Fibroblast of peridontal ligament (primary cell): ENCODE measurements around the gene SHROOM3.
"Not testable (repeated sequence)": the region's sequence is repeated elsewhere in the genome, so short reads cannot be mapped to it uniquely, and the experiment has no call there.

Experiments
- DNase-seq: peaks from one replicate; pipeline ENCODE4 v3.0.0-alpha.2; 2010; ENCODE audit errors: extremely low read depth

The SHROOM3 gene

DNA sequence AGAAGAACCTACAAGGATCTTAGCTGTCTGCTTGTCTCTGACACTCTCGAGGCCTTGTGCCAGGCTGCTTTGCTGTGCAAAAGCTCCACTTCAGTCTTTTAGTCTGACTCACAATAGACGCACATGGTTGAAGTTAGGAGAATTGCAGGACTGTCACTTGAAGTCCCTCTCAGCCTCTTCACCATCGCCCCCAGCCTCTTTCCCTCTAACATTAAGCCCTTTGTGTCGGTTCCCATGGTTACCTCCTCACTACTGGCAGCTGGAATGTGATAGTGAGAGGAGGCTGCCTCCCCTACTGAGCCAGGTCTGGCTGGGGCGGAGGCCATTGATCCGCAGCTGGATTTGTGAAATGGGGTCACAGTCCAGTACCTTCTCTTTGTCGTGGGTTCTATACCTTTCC lies 261.1 kb downstream of the SHROOM3 start:
- no peak for DNase-seq

DNA sequence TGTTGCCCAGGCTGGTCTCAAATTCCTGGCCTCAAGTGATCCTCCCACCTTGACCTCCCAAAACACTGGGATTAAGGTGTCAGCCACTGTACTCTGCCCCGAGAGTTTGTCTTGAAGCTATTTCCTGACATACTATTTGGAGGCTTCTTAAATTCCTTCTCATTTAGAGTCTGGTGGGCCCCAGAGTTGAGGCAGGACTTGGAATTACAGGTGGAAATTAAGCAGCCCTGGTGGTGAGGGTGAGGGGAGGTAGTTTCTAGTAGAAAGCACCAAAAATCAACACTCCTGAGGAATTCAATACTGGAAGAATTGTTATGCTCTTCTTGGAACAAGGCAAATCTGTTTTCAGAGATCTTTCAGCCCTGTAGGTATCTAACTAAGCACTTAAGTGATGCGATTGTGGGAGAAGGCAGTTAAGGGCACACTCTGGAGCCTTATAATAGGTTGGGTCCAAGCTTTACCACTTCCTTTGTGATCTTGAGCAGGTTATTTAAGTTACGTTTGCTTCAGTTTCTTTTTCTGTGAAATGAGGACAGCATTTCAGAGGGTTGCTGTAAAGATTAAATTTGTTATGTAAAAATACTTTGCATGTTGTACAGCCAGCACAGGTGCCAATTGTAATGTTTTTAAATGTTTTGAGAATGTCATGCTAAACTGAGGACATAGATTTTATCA lies 262.2 kb downstream of the SHROOM3 start:
- no peak for DNase-seq

DNA sequence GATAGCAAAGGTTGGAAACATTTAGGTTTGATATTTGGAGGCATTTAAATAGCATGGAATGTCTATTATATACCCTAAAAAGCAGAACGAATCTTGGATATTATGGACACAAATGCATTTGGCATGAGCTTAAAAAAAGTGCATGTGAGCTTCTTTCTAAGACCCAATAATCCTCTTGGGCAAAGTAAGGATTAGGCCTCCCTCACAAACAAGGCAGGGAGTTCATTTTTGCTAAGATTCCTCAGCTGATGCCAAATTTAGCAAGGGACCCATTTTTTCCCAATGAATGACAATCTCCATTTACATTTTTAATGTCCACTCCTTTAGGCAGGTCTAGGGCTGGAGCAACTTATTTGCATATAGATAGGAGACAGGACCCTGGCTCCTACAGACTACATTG lies 263.1 kb downstream of the SHROOM3 start:
- no peak for DNase-seq

DNA sequence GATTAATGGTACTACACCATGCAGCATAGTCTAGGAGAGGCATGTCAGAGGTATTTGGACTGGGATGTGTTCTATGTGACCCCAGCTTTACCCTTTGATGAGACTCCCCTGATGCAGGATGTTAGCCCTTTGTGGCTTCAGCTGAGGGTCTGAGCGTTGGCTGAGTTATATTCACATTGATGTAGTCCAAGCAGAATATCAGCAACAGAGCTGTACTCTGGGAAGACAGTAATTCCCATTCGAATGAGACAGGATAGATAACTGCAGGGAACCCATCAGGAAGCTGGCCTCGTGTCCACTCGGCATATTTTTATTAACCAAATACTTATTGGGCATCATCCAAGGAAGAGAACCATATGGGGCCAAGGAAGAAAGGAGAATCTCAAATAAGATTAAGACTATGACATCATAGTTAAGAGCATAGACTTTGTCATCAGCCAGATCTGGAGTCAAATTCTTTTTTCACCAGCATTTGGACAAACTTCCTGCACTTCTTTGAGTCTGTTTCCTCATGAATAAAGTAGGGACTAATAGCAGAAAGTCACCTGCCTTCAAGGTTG lies 264.8 kb downstream of the SHROOM3 start:
- DNase-seq, result no peak

DNA sequence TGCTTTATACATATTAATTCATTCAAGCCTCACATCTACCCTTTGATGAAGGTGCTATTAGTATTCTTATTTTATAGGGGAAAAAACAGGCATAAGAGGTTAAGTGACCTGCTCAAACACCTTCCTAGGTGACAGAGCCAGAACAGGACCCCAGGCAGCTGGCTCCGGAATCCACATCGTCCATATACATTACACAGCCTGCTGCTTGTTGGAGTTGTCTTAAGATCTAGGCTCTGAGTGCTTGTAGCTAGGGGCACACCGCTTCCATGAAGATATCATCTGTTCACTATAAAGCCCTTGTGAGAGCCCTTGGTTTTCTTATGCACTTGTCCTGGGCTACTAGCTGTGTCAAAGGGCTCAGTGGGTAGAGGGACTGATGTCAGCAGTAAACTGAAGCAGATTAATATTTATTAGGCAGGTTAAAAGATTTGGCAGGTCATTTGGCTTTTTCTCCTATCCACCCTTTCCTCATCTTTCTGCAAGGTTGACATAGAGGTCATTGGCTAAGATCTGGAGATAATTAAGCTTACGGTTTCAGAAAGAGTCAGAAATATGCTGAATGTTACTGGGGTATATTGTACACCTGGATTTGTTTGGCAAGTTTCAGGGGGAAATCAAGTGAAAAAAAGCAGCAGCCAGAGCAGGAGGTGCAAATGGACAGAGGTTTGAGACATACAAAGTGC lies 267.6 kb downstream of the SHROOM3 start:
- no peak for DNase-seq

DNA sequence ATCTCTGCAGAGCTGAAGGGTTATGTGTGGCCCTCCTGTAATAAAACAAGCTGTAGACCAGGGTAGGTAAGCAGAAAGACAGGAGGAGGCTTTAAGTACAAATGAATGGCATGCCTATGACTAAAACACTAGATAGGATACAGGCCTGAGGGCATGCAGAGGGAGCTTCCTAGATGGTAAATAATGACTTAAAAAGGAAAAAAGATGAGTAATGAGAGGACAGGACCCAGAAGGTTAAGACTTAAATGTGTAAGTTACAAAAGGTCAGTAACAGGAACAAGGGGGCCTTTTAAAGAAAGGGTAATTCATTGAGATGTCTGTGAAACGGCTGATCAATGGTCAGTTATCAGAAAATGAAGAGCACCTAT lies 268.1 kb downstream of the SHROOM3 start:
- no peak for DNase-seq

DNA sequence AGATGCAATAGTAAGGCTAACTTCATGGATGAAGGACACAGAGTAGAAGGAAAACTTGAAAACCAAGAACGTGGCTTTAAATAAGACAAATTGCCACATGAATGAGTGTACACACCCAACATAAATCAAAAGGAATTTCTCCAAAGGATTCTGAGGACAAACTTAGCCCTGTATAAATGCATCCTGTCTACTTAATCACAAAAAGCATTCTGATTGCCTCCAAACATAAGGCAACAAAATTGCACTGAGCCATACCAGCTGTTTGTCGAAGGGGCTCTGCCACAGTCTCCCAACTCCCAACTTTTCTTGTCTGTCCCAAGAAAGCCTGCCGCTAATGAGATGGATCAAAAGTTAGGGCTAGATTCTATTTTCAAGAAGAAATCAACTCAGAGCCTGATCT lies 268.6 kb downstream of the SHROOM3 start:
- DNase-seq, result no peak

DNA sequence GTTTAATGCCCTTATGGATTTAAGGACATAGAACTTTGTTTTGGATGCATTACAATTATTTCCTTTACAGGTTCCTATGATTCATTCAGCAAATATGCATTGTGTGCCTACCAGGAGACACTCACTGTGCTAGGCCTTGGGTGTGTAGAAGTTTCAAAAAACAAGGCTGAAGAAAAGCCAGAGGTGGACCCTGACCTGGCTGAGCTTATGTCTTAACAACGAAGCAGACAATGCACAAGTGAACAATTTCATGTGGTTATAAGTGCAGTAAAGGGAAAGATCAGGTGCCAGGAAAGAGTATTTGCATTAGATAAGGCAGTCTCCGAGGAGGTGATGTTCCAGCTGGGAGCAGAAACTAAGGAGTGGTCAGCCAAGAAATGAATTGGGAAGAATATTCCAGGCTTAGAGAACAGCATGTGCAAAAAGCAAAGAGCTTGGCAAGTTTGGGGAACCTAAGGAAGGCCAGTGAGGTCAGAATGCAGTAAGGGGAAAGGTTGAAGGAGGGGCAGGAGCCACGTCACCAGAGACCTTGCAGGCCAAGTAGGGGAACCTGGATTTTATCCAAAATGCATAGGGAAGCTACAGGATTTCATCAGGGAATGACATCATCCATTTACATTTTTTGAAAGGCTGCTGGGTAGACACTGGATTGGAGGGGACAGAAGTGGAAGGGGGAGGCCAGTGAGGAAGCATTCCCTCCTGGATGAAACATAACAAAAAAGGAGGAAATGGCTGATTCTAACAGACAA lies 269.3 kb downstream of the SHROOM3 start:
- peak; percentile 51 for DNase-seq

DNA sequence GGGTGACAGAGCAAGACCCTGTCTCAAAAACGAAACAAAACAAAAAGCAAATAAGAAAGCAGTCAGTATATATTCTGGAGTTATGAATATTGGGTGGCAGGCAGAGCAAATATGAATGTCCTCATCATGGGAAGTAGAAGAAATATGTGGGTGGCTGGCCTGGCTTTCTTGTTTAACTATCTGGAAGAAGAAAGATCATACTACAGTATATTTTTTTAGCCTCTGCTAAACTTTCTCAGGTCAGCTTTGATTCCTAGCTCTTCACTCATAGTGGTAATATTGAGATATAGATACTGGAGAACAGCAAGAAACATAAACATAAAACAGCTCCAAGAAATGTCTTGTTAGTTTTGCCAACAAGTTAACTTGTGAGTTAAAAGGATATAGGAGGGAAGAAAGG lies 270.4 kb downstream of the SHROOM3 start:
- peak; percentile 29 for DNase-seq

DNA sequence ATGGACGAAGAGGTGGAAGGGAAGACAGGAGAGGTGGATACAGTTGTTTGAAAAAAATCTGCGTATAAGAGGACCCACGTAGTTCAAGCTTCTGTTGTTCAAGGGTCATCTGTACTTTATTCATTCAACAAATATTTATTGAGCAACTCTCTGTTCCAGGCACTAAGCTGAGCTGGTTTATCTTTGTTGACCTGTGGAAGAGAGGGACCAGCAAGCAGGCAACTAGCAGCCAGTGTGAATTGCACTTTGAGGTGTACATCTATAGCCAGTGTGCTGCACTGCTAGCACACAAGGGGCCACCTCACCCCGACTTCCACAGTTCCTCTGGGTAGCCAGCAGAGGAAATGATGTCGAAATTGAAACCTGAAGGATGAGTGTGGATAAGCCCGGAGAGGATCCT lies 271.6 kb downstream of the SHROOM3 start:
- no peak for DNase-seq

DNA sequence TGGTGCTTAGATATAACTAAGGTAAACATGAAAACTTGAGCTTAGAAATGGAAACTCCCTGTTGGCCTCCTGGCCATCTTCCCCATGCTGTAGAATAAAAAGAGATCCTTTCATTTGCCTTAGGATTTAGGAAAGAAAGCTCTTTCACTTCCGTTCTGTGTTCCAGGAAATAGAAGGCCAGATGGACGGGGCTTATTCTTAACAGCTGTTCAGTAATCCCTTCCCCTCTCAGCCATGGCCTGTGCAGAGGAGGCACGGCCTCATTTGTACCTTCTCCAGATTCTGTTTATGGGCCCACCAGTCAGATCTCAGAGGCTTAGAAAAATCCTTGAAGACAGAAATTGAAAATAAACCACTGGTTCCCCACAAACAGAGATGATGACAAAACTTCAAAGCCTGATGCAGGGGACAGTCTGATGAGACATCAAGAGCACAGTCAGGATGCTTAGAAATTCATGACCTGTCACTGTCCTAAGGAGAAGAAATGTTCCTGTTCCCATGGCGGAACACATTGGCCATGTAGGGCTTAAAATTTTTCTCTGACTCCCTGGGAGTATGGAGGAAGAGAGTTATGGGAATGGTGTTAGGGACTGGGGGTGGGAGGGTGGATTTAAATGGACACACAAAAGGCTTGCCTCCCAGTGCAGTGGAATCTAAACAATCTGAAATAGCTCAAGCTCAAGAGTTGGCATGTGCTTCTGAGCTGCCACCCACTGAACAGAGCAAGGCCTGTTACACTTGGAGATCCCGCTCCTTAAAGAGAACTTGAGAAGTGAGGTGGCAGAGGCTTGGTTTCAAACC lies 274.1 kb downstream of the SHROOM3 start:
- peak; percentile 59 for DNase-seq

DNA sequence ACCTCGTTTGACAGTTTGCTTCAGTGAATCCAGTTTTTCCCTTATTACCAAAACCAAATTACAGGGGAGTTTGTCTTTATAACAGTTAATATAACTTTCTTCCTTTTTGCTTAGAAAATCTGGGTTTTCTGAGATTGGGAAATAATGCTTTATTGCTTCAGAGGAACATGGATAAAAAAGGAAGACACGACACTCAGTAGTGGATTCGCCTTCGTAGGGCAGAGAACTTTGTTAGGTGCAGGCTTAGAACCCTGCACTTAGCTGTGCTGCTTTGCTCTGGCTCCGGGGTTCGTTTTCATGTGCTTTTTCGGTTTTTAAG lies 274.7 kb downstream of the SHROOM3 start:
- DNase-seq, result no peak

DNA sequence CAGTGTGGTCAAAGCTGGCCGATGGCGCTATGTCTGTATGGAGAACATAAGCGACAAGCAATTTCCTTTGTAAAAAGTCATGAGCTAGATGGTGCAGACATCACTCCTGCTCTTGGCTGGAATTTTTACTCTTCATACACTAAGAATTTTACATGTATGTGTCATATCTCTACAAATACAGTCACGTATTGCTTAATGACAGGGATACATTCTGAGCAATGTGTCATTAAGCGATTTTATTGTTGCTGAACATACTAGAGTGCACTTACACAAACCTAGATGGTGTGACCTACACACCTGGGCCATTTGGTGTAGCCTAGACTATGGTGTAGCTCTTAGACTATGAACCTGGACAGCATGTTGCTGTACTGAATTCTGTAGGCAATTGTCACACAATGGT lies 277.5 kb downstream of the SHROOM3 start:
- DNase-seq, result no peak

DNA sequence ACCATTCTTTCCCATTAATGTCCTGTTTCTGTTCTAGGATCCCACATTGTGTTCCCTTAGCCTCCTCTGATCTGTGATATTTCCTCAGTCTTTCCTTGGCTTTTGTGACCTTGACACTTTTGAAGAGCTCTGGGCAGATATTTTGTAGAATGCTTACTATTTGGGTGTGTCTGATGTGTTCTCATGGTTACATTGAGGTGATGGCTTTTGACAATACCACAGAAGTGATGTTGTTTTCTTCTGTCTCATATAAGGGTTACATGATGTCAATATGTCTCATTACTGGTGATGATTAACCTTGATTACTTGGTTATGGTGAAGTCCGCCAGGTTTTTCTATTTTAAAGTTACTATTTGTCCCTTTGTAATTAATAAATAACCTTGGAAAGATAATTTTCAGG lies 279.2 kb downstream of the SHROOM3 start:
- no peak for DNase-seq

DNA sequence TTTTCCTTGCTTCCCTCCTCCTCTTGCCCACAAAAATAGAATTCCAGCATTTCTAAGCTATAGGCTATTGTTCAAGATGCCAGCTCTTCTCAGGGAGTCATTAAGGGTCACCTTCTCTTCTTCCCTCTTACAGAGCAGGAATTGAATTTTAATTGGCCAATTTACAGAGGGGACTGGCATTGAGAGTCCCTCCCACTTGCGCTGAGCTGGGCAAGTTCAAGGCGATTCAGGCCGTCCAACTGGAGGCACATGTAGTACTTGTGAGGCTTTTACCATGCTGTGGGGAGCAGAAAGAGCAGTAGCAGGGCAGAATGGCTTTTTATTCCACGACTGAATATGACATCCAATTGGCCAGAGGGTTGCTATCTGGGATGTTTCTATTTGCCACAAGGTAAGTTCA lies 281.0 kb downstream of the SHROOM3 start:
- DNase-seq, result no peak

DNA sequence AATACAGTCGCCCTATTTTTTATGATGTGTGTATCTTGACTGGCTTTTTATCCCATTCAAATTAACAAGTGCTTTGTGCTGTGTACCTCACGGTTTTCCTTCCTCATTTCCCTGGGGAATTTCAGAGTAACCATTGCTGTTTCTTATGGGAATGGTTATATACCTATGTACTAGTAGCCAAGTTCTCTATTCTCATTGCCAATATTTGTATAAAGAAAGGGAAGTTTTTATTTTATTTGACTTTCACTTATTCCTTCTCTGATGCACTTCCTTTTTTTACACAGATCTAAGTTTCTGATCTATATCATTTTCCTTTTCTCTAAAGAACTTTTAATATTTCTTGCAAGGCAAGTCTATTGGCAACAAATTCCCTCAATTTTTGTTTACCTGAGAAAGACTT lies 281.6 kb downstream of the SHROOM3 start:
- no peak for DNase-seq

DNA sequence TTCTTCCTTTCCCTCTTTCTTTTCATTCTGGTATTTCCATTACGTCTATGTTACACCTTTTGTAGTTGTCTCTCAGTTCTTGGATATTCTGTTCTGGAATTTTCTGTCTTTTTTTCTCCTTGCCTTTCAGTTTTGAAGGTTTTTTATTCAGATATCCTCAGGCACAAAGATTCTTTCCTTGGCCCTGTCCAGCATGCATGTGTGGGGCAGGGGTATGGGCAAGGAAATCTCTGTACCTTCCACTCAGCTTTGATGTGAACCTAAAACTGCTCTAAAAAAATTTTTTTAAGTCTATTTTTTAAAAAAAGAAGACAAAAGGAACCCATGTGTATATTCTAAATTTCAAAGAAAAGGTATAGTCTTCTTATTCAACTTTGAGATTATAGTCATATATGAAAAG lies 282.4 kb downstream of the SHROOM3 start:
- no peak for DNase-seq

DNA sequence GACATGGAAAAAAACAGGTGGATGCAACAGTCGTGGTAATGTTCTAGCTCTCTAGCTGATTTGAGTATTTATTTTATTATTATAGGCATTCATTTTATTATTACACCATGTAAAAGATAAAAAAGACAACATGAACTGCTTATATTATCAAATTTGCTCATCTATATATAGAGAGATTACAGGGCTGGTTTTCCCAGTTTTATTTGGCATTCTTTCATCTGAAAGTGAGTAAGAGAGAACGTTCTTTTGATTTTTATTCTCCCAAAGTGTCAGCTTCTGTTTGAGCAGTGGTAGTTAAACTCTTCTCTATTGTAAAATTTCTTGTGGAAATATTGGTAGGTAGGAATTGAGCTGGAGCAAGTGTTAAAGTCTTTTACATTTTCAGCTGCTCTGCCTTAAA lies 283.0 kb downstream of the SHROOM3 start:
- DNase-seq, result no peak

DNA sequence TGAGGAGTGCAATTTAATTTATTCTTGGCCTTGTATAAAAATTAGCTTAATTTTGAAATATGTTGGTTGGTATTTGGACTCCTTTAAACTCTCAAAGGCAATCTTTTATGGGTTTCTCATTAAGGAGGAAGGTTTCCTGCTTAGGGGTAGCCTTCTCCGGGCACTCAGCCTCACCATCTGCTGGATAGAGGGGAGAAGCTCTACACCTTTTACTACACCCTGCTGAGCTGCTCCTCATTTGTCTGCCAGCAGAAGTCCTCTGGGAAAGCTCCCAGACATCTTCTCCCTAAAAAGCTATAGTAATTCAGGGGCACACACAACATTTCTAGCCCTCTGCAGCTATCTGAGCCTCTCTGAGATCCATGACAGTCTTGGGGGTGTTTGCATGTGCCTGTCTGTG lies 283.8 kb downstream of the SHROOM3 start:
- no peak for DNase-seq

DNA sequence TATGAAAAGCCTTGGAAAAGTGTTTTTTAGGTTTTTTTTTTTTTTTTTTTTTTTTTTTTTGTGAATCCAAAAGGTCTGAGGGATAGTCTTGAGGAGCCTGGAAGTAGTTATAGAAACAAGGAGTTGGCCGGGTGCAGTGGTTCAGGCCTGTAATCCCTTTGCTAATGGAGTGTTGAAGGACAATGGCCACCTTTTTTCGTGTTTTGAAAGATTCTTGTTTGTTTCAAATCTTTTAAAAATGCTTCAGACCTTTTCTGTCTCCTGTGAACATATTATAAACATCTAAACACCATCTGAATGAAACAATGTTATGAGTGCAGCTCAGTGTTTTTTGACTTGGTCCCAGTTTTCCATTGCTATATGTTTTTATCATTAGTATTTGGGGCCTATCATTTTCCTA lies 285.1 kb downstream of the SHROOM3 start:
- no peak for DNase-seq

DNA sequence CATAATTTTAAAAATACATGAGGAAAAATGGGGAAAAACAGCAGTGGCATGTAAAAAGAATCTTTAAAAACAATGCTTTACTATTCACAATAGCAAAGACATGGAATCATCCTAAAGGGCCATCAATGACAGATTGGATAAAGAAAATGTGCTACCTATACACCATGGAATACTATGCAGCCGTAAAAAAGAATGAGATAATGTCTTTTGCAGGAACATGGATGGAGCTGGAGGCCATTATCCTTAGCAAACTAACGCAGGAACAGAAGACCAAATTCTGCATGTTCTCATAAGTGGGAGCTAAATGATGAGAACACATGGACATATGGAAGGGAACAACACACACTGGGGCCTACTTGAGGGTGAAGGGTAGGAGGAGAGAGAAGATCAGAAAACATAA lies 287.1 kb downstream of the SHROOM3 start:
- DNase-seq, result not testable (repeated sequence)

DNA sequence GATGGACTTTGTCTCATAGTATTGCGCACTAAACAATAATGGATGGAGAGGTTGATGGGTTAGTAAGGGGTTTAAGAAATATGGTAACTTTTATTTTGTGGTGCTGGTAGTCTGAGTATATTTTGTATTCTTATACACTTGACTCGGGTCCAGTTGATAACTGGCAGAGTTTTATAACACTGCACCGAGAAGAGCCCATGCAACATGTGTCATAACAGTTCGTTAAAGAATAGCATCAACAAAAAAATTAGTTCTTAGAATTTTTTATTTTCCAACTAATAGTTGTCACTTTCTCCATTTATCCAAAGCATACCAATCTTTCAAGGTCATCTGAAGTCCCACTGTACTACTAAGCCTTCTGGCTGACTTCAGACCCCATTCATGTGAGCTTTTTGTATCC lies 287.8 kb downstream of the SHROOM3 start:
- DNase-seq, result no peak
